ENCODE results near the gene APOD.
"Not testable (repeated sequence)": the region's sequence is repeated elsewhere in the genome, so short reads cannot be mapped to it uniquely, and the experiment has no call there.

The APOD gene

GRCh38 chr3:195617784-195618659 is 34.3 kb upstream of the APOD start:
- DNase-seq = not testable (repeated sequence)

GRCh38 chr3:195617134-195617533 is 33.4 kb upstream of the APOD start:
- DNase-seq = not testable (repeated sequence)

GRCh38 chr3:195616681-195617080 is 32.9 kb upstream of the APOD start:
- DNase-seq = no peak

- DNase-seq = not testable (repeated sequence)
Observed at GRCh38 chr3:195615952-195616537, 32.3 kb upstream of the APOD start.

GRCh38 chr3:195614672-195615504 is 31.1 kb upstream of the APOD start:
- not testable (repeated sequence) for DNase-seq

- DNase-seq = no peak
Observed at GRCh38 chr3:195613468-195614069, 29.8 kb upstream of the APOD start.

GRCh38 chr3:195612075-195612800 is 28.5 kb upstream of the APOD start:
- DNase-seq = no peak

- no peak for DNase-seq
Observed at GRCh38 chr3:195609229-195609628, 25.5 kb upstream of the APOD start.

- not testable (repeated sequence) for DNase-seq
Observed at GRCh38 chr3:195601785-195602184, 18.0 kb upstream of the APOD start.

GRCh38 chr3:195601382-195601781 is 17.6 kb upstream of the APOD start:
- no peak for DNase-seq

- DNase-seq = not testable (repeated sequence)
Observed at GRCh38 chr3:195599926-195600325, 16.2 kb upstream of the APOD start.

- DNase-seq = not testable (repeated sequence)
Observed at GRCh38 chr3:195599516-195599915, 15.8 kb upstream of the APOD start.

GRCh38 chr3:195597848-195598247 is 14.1 kb upstream of the APOD start:
- no peak for DNase-seq

GRCh38 chr3:195597229-195597628 is 13.5 kb upstream of the APOD start:
- DNase-seq = no peak

GRCh38 chr3:195596765-195597171 is 13.0 kb upstream of the APOD start:
- no peak for DNase-seq

- DNase-seq = no peak
Observed at GRCh38 chr3:195595785-195596531, 12.2 kb upstream of the APOD start.

- no peak for DNase-seq
Observed at GRCh38 chr3:195591852-195592251, 8.1 kb upstream of the APOD start.

- no peak for DNase-seq
Observed at GRCh38 chr3:195591220-195591619, 7.5 kb upstream of the APOD start.

GRCh38 chr3:195590381-195590780 is 6.6 kb upstream of the APOD start:
- DNase-seq = not testable (repeated sequence)

GRCh38 chr3:195589796-195590195 is 6.1 kb upstream of the APOD start:
- not testable (repeated sequence) for DNase-seq

- no peak for DNase-seq
Observed at GRCh38 chr3:195587824-195588223, 4.1 kb upstream of the APOD start.

GRCh38 chr3:195587406-195587805 is 3.7 kb upstream of the APOD start:
- no peak for DNase-seq

All from activated CD4-positive, alpha-beta T cell treated with anti-CD3 and anti-CD28 coated beads, Interleukin-2, amount 50 U/mL, for 1 hour (primary cell).